Cardiac muscle cell (in vitro differentiated cells and primary cell): ENCODE data around the gene FUNDC2. TPM values are rescaled to one million over a fixed set of nuclear protein-coding genes. Genes with fewer than 3 reads are reported as not detected.

ENCODE experiments used
- DNase-seq, 2 donors: peaks; one replicate each; pipeline versions ENCODE4 v3.0.0 to v3.0.0-alpha.2; 2010 to 2017; ENCODE audit warnings: low read depth in 1 of 2, low spot score in 1 of 2
- H3K27ac ChIP-seq: fragments of 200-600 bp; sonication (generic); 2 replicates; pipeline ENCODE4 v1.5.1; 2016
- H3K27me3 ChIP-seq: fragments of 200-600 bp; sonication (generic); 2 replicates; pipeline ENCODE4 v1.6.0; 2016; ENCODE audit warnings: control low read depth
- H3K36me3 ChIP-seq: fragments of 200-600 bp; sonication (generic); 2 replicates; pipeline ENCODE4 v1.5.1; 2016; ENCODE audit warnings: control low read depth
- H3K4me1 ChIP-seq: fragments of 200-600 bp; sonication (generic); 2 replicates; pipeline ENCODE4 v1.8.1; 2017; ENCODE audit warnings: low read depth, mild to moderate bottlenecking, mixed run types
- H3K4me3 ChIP-seq: fragments of 200-600 bp; sonication (generic); 2 replicates; pipeline ENCODE4 v1.5.1; 2016; ENCODE audit warnings: mild to moderate bottlenecking
- H3K9me3 ChIP-seq: fragments of 200-600 bp; sonication (generic); 2 replicates; pipeline ENCODE4 v1.5.1; 2017; ENCODE audit warnings: low read depth, mild to moderate bottlenecking, control low read depth
- CTCF ChIP-seq: IDR thresholded peaks from 2 replicates; pipeline ENCODE4 v1.5.1; 2012; ENCODE audit warnings: low read depth, mild to moderate bottlenecking, low read length
- polyA plus RNA-seq: library from polyadenylated mRNA; unstranded; fragments of >200 nt; fragmentation: Nextera tagmentation; extraction: Ambion mirVana; gene quantifications from 2 replicates; pipeline ENCODE4 v1.2.1, GENCODE V29; 2016
- total RNA-seq: library from RNA; depleted of rRNA; stranded (reverse); fragments of >200 nt; gene quantifications from 2 replicates; pipeline ENCODE4 v1.2.3, GENCODE V29; 2016

Gene FUNDC2
- total and polyA plus RNA-seq, 2 experiments from 2014 or later: 51.0 to 126 TPM

- no peak for TF ChIP-seq CTCF
- H3K27me3 ChIP-seq: no peaks in the 10 kb centered on the region
- no peaks in the 10 kb centered on the region for H3K9me3 ChIP-seq
- H3K4me3 ChIP-seq: peak overlapping the region; percentile 57
- no peaks in the 10 kb centered on the region for H3K4me1 ChIP-seq
- DNase-seq: no peak
- H3K27ac ChIP-seq: peak overlapping the region; percentile 44
- no peaks in the 10 kb centered on the region for H3K36me3 ChIP-seq
Observed at GRCh38 chrX:155071694-155072280, 45.1 kb downstream of the FUNDC2 start.

GRCh38 chrX:155086202-155086840 is 59.7 kb downstream of the FUNDC2 start:
- H3K27ac ChIP-seq: no peak overlapping the region
- TF ChIP-seq CTCF: peak; percentile 39

GRCh38 chrX:155086961-155087735 is 60.5 kb downstream of the FUNDC2 start:
- no peaks in the 10 kb centered on the region for H3K4me1 ChIP-seq
- peaks cover 3% of the 10 kb centered on the region for H3K36me3 ChIP-seq
- H3K9me3 ChIP-seq: no peaks in the 10 kb centered on the region
- TF ChIP-seq CTCF: no peak
- H3K27ac ChIP-seq: no peak overlapping the region
- no peak overlapping the region for H3K4me3 ChIP-seq
- no peaks in the 10 kb centered on the region for H3K27me3 ChIP-seq
- peak in 1 of 2 donors; percentile 23 for DNase-seq

More at GRCh38 chrX:155086202-155086840, 59.7 kb downstream of the FUNDC2 start:
- Histone ChIP-seq H3K4me1 (no peaks in the 10 kb centered on the region), H3K36me3 (peaks cover 3% of the 10 kb centered on the region), H3K9me3 (no peaks in the 10 kb centered on the region), H3K27me3 (no peaks in the 10 kb centered on the region), H3K4me3 (no peak overlapping the region)
- peak; percentile 42 to 44 for DNase-seq

GRCh38 chrX:155094468-155095061 is 67.9 kb downstream of the FUNDC2 start:
- Histone ChIP-seq H3K4me1 (no peaks in the 10 kb centered on the region), H3K4me3 (no peak overlapping the region), H3K36me3 (peaks cover 3% of the 10 kb centered on the region), H3K27ac (no peak overlapping the region), H3K9me3 (no peaks in the 10 kb centered on the region), H3K27me3 (no peaks in the 10 kb centered on the region)
- TF ChIP-seq CTCF: peak; percentile 57
- peak; percentile 28 to 32 for DNase-seq

- TF ChIP-seq CTCF: no peak
- H3K27ac ChIP-seq: no peak overlapping the region
- no peaks in the 10 kb centered on the region for H3K36me3 ChIP-seq
- no peaks in the 10 kb centered on the region for H3K27me3 ChIP-seq
- H3K4me3 ChIP-seq: no peak overlapping the region
- no peaks in the 10 kb centered on the region for H3K4me1 ChIP-seq
- no peak for DNase-seq
- no peaks in the 10 kb centered on the region for H3K9me3 ChIP-seq
Observed at GRCh38 chrX:155105919-155106318, 79.3 kb downstream of the FUNDC2 start.
